ENCODE measurements around the gene PPP1R9B.

DNA sequence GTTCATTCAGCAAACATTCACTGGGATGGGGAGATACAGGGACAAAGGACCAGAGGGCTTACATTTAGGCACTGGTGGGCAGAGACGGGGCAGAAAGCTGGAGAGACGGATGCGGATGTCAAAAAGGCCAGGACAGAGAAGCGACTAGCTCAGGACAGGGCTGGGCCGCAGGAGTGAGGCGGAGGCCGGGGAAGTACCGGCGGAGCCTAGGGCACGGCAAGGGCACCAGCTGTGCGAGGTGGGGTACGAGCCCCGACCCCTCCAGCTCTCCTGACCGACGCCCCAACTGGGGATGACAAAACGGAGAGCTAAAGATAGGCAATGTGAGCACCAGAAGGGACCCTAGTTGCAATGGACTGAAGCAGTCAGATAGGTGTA is 11.4 kb upstream of the PPP1R9B start:
- TF ChIP-seq, protein P1, sequence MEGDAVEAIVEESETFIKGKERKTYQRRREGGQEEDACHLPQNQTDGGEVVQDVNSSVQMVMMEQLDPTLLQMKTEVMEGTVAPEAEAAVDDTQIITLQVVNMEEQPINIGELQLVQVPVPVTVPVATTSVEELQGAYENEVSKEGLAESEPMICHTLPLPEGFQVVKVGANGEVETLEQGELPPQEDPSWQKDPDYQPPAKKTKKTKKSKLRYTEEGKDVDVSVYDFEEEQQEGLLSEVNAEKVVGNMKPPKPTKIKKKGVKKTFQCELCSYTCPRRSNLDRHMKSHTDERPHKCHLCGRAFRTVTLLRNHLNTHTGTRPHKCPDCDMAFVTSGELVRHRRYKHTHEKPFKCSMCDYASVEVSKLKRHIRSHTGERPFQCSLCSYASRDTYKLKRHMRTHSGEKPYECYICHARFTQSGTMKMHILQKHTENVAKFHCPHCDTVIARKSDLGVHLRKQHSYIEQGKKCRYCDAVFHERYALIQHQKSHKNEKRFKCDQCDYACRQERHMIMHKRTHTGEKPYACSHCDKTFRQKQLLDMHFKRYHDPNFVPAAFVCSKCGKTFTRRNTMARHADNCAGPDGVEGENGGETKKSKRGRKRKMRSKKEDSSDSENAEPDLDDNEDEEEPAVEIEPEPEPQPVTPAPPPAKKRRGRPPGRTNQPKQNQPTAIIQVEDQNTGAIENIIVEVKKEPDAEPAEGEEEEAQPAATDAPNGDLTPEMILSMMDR (IDR thresholded peaks at IDR 0.05), result no peak
- no peak for TF ChIP-seq POLR2A (IDR thresholded peaks at IDR 0.05)
